K562 (cell line): ENCODE measurements around the gene ANXA2. TPM values are rescaled to one million over a fixed set of nuclear protein-coding genes. Genes with fewer than 3 reads are reported as not detected.

Experiments used
- BDP1 ChIP-seq: IDR thresholded peaks from 3 replicates; pipeline ENCODE4 v1.6.1; 2011; ENCODE audit not compliant: insufficient read length, insufficient read depth
- E2F6 ChIP-seq, 2 experiments: IDR thresholded peaks; 2 replicates each; pipeline ENCODE4 v1.6.1; 2011; ENCODE audit warnings: borderline replicate concordance in 1 of 2, control low read depth in 1 of 2, low read depth in 1 of 2, low read length in 1 of 2, mild to moderate bottlenecking in 1 of 2, mixed read lengths in 1 of 2, moderate library complexity in 1 of 2; ENCODE audit not compliant: insufficient read depth in 1 of 2, insufficient read length in 1 of 2, poor library complexity in 1 of 2, severe bottlenecking in 1 of 2; ENCODE audit errors: extremely low read depth in 1 of 2
- ETS2 ChIP-seq: IDR thresholded peaks from 2 replicates; pipeline ENCODE4 v1.6.1; 2016; ENCODE audit warnings: borderline replicate concordance, missing genetic modification characterization, mild to moderate bottlenecking, moderate library complexity, missing compliant biosample characterization; ENCODE audit not compliant: poor library complexity, severe bottlenecking
- FOXJ2 ChIP-seq: fragments of 200-800 bp; sonication (Bioruptor generic); IDR thresholded peaks from 2 replicates; pipeline ENCODE4 v1.6.1; 2016; ENCODE audit warnings: missing genetic modification characterization, missing compliant biosample characterization
- HDAC2 ChIP-seq: fragments of 450-650 bp; IDR thresholded peaks from 2 replicates; pipeline ENCODE4 v1.6.1; 2016; ENCODE audit warnings: mild to moderate bottlenecking
- HLTF ChIP-seq: fragments of 450-650 bp; IDR thresholded peaks from 2 replicates; pipeline ENCODE4 v1.6.1; 2016
- JUND ChIP-seq, 2 experiments: IDR thresholded peaks; 2 replicates in 1 of 2; 3 replicates in 1 of 2; pipeline ENCODE4 v1.6.1; 2011; ENCODE audit warnings: borderline replicate concordance in 2 of 2, low read depth in 2 of 2, low read length in 2 of 2, improper control_type of control experiment in 1 of 2, missing biosample characterization in 1 of 2, missing genetic modification characterization in 1 of 2, missing genetic modification reagents in 1 of 2
- MAFG ChIP-seq: fragments of 450-650 bp; conservative IDR thresholded peaks from 2 replicates; pipeline ENCODE4 v1.6.1; 2016; ENCODE audit warnings: missing genetic modification characterization, missing compliant biosample characterization
- MITF ChIP-seq: IDR thresholded peaks from 2 replicates; pipeline ENCODE4 v1.6.1; 2014; ENCODE audit warnings: antibody characterized with exemption
- MTF1 ChIP-seq: fragments of 250-450 bp; sonication (Bioruptor Pico); IDR thresholded peaks from 2 replicates; pipeline ENCODE4 v1.9.0; 2021; ENCODE audit warnings: moderate library complexity, mild to moderate bottlenecking, inconsistent platforms, borderline replicate concordance
- NCOR1 ChIP-seq: fragments of 450-650 bp; IDR thresholded peaks from 2 replicates; pipeline ENCODE4 v1.6.1; 2016; ENCODE audit warnings: mild to moderate bottlenecking, moderate library complexity
- POLR2A ChIP-seq: fragments of 450-650 bp; conservative IDR thresholded peaks from 2 replicates; pipeline ENCODE4 v1.6.1; 2016
- PRPF4 ChIP-seq: fragments of 200-400 bp; formaldehyde crosslinking; IDR thresholded peaks from one replicate; pipeline ENCODE4 v1.6.1; 2017; ENCODE audit warnings: low read length, low read depth, mild to moderate bottlenecking; ENCODE audit not compliant: insufficient read depth, poor library complexity, severe bottlenecking
- PTBP1 ChIP-seq: fragments of 200-400 bp; formaldehyde crosslinking; IDR thresholded peaks from 2 replicates; pipeline ENCODE4 v1.6.1; 2017; ENCODE audit warnings: low read depth, low read length
- RBBP5 ChIP-seq: fragments of 200-600 bp; sonication (generic); IDR thresholded peaks from 2 replicates; pipeline ENCODE4 v1.6.1; 2012; ENCODE audit warnings: borderline replicate concordance, mild to moderate bottlenecking, low read length, control low read depth, inconsistent platforms; ENCODE audit not compliant: insufficient read depth, poor library complexity, severe bottlenecking
- RBM34 ChIP-seq: fragments of 200-400 bp; formaldehyde crosslinking; IDR thresholded peaks from 2 replicates; pipeline ENCODE4 v1.6.1; 2018; ENCODE audit warnings: low read length, borderline replicate concordance; ENCODE audit not compliant: insufficient read depth
- SMC3 ChIP-seq: conservative IDR thresholded peaks from 2 replicates; pipeline ENCODE4 v1.6.1; 2011; ENCODE audit warnings: low read depth, low read length, improper control_type of control experiment; ENCODE audit not compliant: insufficient read depth
- TAF1 ChIP-seq: IDR thresholded peaks from 2 replicates; pipeline ENCODE4 v1.6.1; 2011; ENCODE audit warnings: mild to moderate bottlenecking, low read length, moderate library complexity; ENCODE audit not compliant: insufficient read depth, control insufficient read depth, severe bottlenecking; ENCODE audit errors: extremely low read depth
- ZNF239 ChIP-seq: fragments of 250-450 bp; sonication (Bioruptor Pico); IDR thresholded peaks from 2 replicates; pipeline ENCODE4 v1.4.0; 2020; ENCODE audit warnings: mild to moderate bottlenecking
- ZNF3 ChIP-seq: fragments of 250-450 bp; sonication (Bioruptor Pico); IDR thresholded peaks from 2 replicates; pipeline ENCODE4 v1.5.0; 2021; ENCODE audit warnings: mild to moderate bottlenecking, moderate library complexity
- ZNF76 ChIP-seq: fragments of 250-450 bp; sonication (Bioruptor Pico); IDR thresholded peaks from 2 replicates; pipeline ENCODE4 v1.4.0; 2020; ENCODE audit warnings: mild to moderate bottlenecking, moderate library complexity, borderline replicate concordance
- polyA plus RNA-seq, 8 experiments: library from polyadenylated mRNA; depleted of rRNA in 4 of 8; stranded (reverse) in 5 of 8; unstranded in 3 of 8; fragments of >200 nt; fragmentation: Nextera tagmentation in 2 of 8; fragmentation: Illumina TruSeq in 1 of 8; extraction: Ambion mirVana in 2 of 8; extraction: Trizol in 1 of 8; gene quantifications; 2 replicates each; pipeline versions ENCODE4 v1.2.1 to v1.2.3, GENCODE V29; 2011 to 2014; ENCODE audit warnings: inconsistent platforms in 1 of 8, missing spikeins in 1 of 8
- total RNA-seq, 7 experiments: library from RNA; depleted of rRNA in 6 of 7; stranded (reverse); fragments of >200 nt in 6 of 7; fragmentation: Illumina TruSeq in 2 of 7; extraction: Trizol in 2 of 7; gene quantifications; 2 replicates each; pipeline versions ENCODE4 v1.2.1 to v1.2.3, GENCODE V29; 2011 to 2021; ENCODE audit warnings: low replicate concordance in 1 of 7

Gene ANXA2
- total and polyA plus RNA-seq, 9 of the 15 experiments (the other 6 are each of a cell fraction or from before 2014, with no cell fraction given): 301 to 1,102 (median 452) TPM

- TF ChIP-seq E2F6 (IDR thresholded peaks at IDR 0.05; ENCODE audit: borderline replicate concordance in 1 of 2, extremely low read depth in 1 of 2, insufficient read depth in 1 of 2, insufficient read length in 1 of 2, low read depth in 1 of 2, low read length in 1 of 2, poor library complexity in 1 of 2, severe bottlenecking in 1 of 2) (no peak), RBBP5 (peak; percentile 30), PTBP1 (no peak), HDAC2 (peak; percentile 47), FOXJ2 (tag) (no peak), HLTF (no peak), BDP1 (no peak), POLR2A (0 out of 2 replicates have a peak, but pooled peaks have one; percentile 61), MITF (no peak), JUND (IDR thresholded peaks at IDR 0.05; ENCODE audit: borderline replicate concordance, low read depth, low read length) (peak; percentile 77), JUND (tag; IDR thresholded peaks at IDR 0.05; ENCODE audit: borderline replicate concordance, low read depth, low read length) (peak; percentile 71; the same call in 2 of the 3 replicates), RBM34 (no peak), ZNF239 (no peak), ZNF3 (no peak), ETS2 (no peak), MTF1 (CRISPR knock-in tag) (no peak), ZNF76 (CRISPR knock-in tag) (no peak), TAF1 (peak; percentile 70), PRPF4 (no peak), MAFG (peak; percentile 32), SMC3 (no peak), NCOR1 (peak; percentile 66)
Measured at GRCh38 chr15:60396958-60397771, 621 bp downstream of the ANXA2 start (continued).
